GM23248 (cell line): ENCODE data around the gene ACACB. TPM values are rescaled to one million over a fixed set of nuclear protein-coding genes. Genes with fewer than 3 reads are reported as not detected.

ENCODE experiments used
- DNase-seq: peaks from one replicate; pipeline ENCODE4 v3.0.0-alpha.2; 2015
- H2AFZ ChIP-seq: fragments of 200-600 bp; sonication (generic); 2 replicates; pipeline ENCODE4 v1.6.1; 2016; ENCODE audit warnings: antibody characterized with exemption
- H3F3A ChIP-seq: fragments of 200-600 bp; sonication (generic); 2 replicates; pipeline ENCODE4 v1.6.1; 2016; ENCODE audit warnings: mild to moderate bottlenecking, antibody characterized with exemption, mixed run types; ENCODE audit not compliant: insufficient read depth
- H3K27ac ChIP-seq: fragments of 200-600 bp; sonication (generic); 2 replicates; pipeline ENCODE4 v1.5.1; 2016; ENCODE audit warnings: mild to moderate bottlenecking
- H3K27me3 ChIP-seq: fragments of 200-600 bp; sonication (generic); replicated peaks from 2 replicates; pipeline ENCODE4 v1.6.1; 2016; ENCODE audit warnings: mild to moderate bottlenecking; ENCODE audit not compliant: insufficient read depth
- H3K36me3 ChIP-seq: fragments of 200-600 bp; sonication (generic); 2 replicates; pipeline ENCODE4 v1.6.1; 2016; ENCODE audit warnings: low read depth, mild to moderate bottlenecking
- H3K4me1 ChIP-seq: fragments of 200-600 bp; sonication (generic); 2 replicates; pipeline ENCODE4 v1.6.1; 2016; ENCODE audit warnings: mild to moderate bottlenecking; ENCODE audit not compliant: insufficient read depth
- H3K4me2 ChIP-seq: fragments of 200-600 bp; sonication (generic); one replicate; pipeline ENCODE4 v1.6.1; 2016; ENCODE audit warnings: mild to moderate bottlenecking; ENCODE audit not compliant: unreplicated experiment
- H3K4me3 ChIP-seq: fragments of 200-600 bp; sonication (generic); 2 replicates; pipeline ENCODE4 v1.5.1; 2016; ENCODE audit warnings: mild to moderate bottlenecking
- H3K79me2 ChIP-seq: fragments of 200-600 bp; sonication (generic); 2 replicates; pipeline ENCODE4 v1.6.1; 2016; ENCODE audit warnings: mild to moderate bottlenecking; ENCODE audit not compliant: insufficient read depth
- H3K9ac ChIP-seq: fragments of 200-600 bp; sonication (generic); 2 replicates; pipeline ENCODE4 v1.6.1; 2016; ENCODE audit warnings: mild to moderate bottlenecking
- H3K9me2 ChIP-seq: fragments of 200-600 bp; sonication (generic); 2 replicates; pipeline ENCODE4 v1.6.1; 2016; ENCODE audit warnings: mixed run types, mild to moderate bottlenecking, moderate library complexity; ENCODE audit not compliant: insufficient read depth
- H3K9me3 ChIP-seq: fragments of 200-600 bp; sonication (generic); one replicate; pipeline ENCODE4 v1.6.1; 2017; ENCODE audit warnings: low read depth
- H4K20me1 ChIP-seq: fragments of 200-600 bp; sonication (generic); 2 replicates; pipeline ENCODE4 v1.6.0; 2016; ENCODE audit not compliant: insufficient read depth
- EZH2 ChIP-seq: fragments of 200-600 bp; sonication (generic); IDR thresholded peaks from 2 replicates; pipeline ENCODE4 v1.6.1; 2018; ENCODE audit warnings: antibody characterized with exemption, mild to moderate bottlenecking; ENCODE audit not compliant: insufficient read depth, poor library complexity, severe bottlenecking
- EZH2phosphoT487 ChIP-seq: fragments of 200-600 bp; sonication (generic); IDR thresholded peaks from 2 replicates; pipeline ENCODE4 v1.6.1; 2018; ENCODE audit warnings: antibody characterized with exemption, moderate library complexity, mild to moderate bottlenecking, low read depth; ENCODE audit not compliant: insufficient read depth
- WGBS, 2 experiments: methylation state at CpG; one replicate each; pipeline ENCODE4 v1.1.6; 2015 to 2017; ENCODE audit warnings: low lambda C conversion rate in 2 of 2, low coverage in 1 of 2; ENCODE audit errors: missing lambda C conversion rate in 2 of 2; 5-methylcytosine and 5-hydroxymethylcytosine counted together
- in situ Hi-C: fragments of 300-500 bp; cut with MboI; formaldehyde crosslinking; loops from 2 replicates; pipeline ENCODE4 v1.15.0; 2020
- polyA plus RNA-seq: library from polyadenylated mRNA; unstranded; fragments of >200 nt; fragmentation: Nextera tagmentation; extraction: Ambion mirVana; gene quantifications from 2 replicates; pipeline ENCODE4 v1.2.1, GENCODE V29; 2016
- total RNA-seq: library from RNA; depleted of rRNA; stranded (reverse); fragments of >200 nt; shearing (Covaris generic); gene quantifications from 2 replicates; pipeline ENCODE4 v1.2.3, GENCODE V29; 2014

ACACB gene
- total and polyA plus RNA-seq, 2 experiments from 2014 or later = 0.66 to 4.1 TPM

DNA sequence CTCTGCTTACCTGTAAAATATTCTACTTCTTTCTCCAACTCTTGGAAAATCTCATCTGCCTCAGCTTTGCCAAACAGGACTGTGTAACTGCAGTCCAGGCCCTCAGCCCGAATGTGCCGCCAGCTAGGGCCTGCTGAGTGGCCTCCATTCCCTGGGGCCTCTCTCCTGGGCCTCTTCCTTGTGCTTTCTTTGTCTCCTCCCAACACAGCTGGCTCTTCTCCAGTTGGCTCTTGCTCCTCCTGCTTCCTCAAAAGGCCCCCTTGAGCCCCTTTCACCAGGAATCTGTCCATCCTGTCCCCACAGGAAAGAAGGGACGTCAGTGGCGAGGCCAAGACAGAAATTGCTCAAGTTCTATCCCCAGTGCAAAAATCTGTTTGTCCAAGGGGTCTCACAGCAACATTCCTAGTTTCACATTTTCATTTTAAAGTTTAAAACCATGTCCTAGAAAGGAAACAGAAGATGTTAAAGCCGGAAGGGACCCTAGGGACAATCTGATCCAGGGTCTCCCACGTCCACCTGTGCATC, 23.8 kb upstream of the ACACB start:
- Histone ChIP-seq H3K79me2 (peaks cover 19% of the 10 kb centered on the region), H3K9me2 (no peaks in the 10 kb centered on the region), H3K4me2 (peak overlapping the region; percentile 95), H3K36me3 (peaks cover 6% of the 10 kb centered on the region; the same call in 1 of the 2 replicates), H2AFZ (peak overlapping the region; percentile 93), H3K27me3 (no peaks in the 10 kb centered on the region), H3K9me3 (no peaks in the 10 kb centered on the region), H3K4me1 (peaks cover 16% of the 10 kb centered on the region), H3K4me3 (peak overlapping the region; percentile 82), H3K27ac (0 out of 2 replicates have a peak overlapping the region, but pooled peaks have one; percentile 43), H3F3A (no peaks in the 10 kb centered on the region), H3K9ac (peak overlapping the region; percentile 87), H4K20me1 (no peaks in the 10 kb centered on the region)
- no peak for DNase-seq
- in situ Hi-C loops = loop anchor here (10.0 kb wide), 1 partner anchor 528 kb away; the partner anchor contains the start of genes ISCU and SART3
- WGBS, 2 experiments = 51 to 55% methylated on average over 6 of the region's 6 CpGs
- TF ChIP-seq EZH2 = no peak
- no peak for TF ChIP-seq EZH2phosphoT487

GRCh38 chr12:109093022-109093918, 23.1 kb upstream of the ACACB start, which contains the start of gene ALKBH2:
ALKBH2 (minus strand) TSS chr12:109093472; CDS start chr12:109092786, 686 bp downstream.
- Histone ChIP-seq H3K36me3 (no peaks in the 10 kb centered on the region), H3K27me3 (no peaks in the 10 kb centered on the region), H4K20me1 (no peaks in the 10 kb centered on the region), H3K9ac (peak within 1 kb of the TSS; percentile 87), H3K4me2 (peak within 1 kb of the TSS; percentile 95), H3K27ac (peak within 1 kb of the TSS; percentile 43), H3K9me3 (no peaks in the 10 kb centered on the region), H3F3A (no peaks in the 10 kb centered on the region), H3K4me3 (peak within 1 kb of the TSS; percentile 82), H3K4me1 (peaks cover 16% of the 10 kb centered on the region), H2AFZ (peak within 1 kb of the TSS; percentile 93), H3K9me2 (no peaks in the 10 kb centered on the region), H3K79me2 (peaks cover 19% of the 10 kb centered on the region)
- WGBS, 2 experiments = 9 to 11% methylated on average over 36 to 45 of the region's 45 CpGs
- in situ Hi-C loops = loop anchor here (10.0 kb wide), 1 partner anchor 528 kb away; the partner anchor contains the start of genes ISCU and SART3
- TF ChIP-seq EZH2phosphoT487 (no peak), EZH2 (no peak)
- peak; percentile 96 for DNase-seq

DNA sequence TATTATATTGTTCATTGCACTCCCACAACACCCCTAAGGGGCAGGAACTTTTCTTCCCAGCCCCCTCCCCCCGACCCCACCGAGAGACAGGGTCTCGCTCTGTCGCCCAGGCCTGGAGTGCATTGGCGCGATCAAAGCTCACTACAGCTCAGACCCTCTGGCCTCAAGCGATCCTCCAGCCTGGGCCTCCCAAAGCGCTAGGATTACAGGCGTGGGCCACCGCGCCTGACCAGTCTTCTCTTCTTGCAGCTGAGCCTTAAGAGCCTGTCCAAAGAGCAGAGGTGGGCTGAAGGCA, 19.3 kb upstream of the ACACB start:
- no peak for TF ChIP-seq EZH2
- TF ChIP-seq EZH2phosphoT487 = no peak
- no peak for DNase-seq
- 19 to 23% methylated on average over 10 to 11 of the region's 11 CpGs for WGBS, 2 experiments
- in situ Hi-C loops = loop anchor here (10.0 kb wide), 1 partner anchor 532 kb away; the partner anchor contains the start of genes ISCU and SART3
- H3K4me1 ChIP-seq = peaks cover 28% of the 10 kb centered on the region
- peak overlapping the region; percentile 66 for H2AFZ ChIP-seq
- H3K79me2 ChIP-seq = peaks cover 35% of the 10 kb centered on the region
- peak overlapping the region; percentile 66 for H3K9ac ChIP-seq
- H3K4me3 ChIP-seq = peak overlapping the region; percentile 80
- no peaks in the 10 kb centered on the region for H3K9me2 ChIP-seq
- H3K27me3 ChIP-seq = no peaks in the 10 kb centered on the region
- H3K4me2 ChIP-seq = peak overlapping the region; percentile 74
- no peaks in the 10 kb centered on the region for H4K20me1 ChIP-seq
- no peaks in the 10 kb centered on the region for H3K9me3 ChIP-seq
- H3K36me3 ChIP-seq = no peaks in the 10 kb centered on the region
- H3F3A ChIP-seq = peaks cover 17% of the 10 kb centered on the region
- H3K27ac ChIP-seq = no peak overlapping the region

DNA sequence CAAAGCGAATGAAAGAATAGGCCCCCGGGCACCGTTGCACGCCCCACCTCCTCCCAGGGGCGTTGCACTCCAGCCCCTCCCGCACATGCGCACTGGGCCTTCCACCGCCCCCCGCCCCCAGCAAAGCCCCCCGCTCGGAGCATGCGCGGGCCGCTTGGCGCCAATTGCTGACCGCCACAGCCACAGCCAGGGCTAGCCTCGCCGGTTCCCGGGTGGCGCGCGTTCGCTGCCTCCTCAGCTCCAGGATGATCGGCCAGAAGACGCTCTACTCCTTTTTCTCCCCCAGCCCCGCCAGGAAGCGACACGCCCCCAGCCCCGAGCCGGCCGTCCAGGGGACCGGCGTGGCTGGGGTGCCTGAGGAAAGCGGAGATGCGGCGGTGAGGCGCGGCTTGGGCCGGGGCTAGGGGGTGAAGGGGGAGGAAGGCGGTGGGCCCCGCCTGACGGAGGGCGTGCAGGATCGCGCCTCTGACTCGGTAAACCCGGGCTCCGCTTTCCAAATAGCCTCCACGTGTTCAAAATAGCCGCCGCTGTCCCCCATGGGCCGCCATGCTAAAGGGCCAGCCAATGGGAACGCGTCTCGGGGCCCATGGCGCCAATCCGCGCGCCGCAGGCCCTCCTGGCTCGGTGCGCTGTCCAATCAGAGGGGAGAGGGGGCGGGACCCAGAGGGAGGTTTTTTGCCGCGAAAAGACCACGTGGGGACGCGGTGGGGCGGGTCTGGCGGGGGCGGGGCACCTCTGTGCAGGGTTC, 18.8 kb upstream of the ACACB start, which contains the start of gene UNG:
Gene UNG (plus strand): TSS at position 163 of the 748 bp plus-strand sequence. CDS start 83 bp downstream, at position 246.
- Histone ChIP-seq H3K4me1 (peaks cover 28% of the 10 kb centered on the region), H3K9me3 (no peaks in the 10 kb centered on the region), H2AFZ (peak within 1 kb of the TSS; percentile 81), H3K27ac (peak within 1 kb of the TSS; percentile 78), H3K36me3 (no peaks in the 10 kb centered on the region), H4K20me1 (no peaks in the 10 kb centered on the region), H3K9ac (peak within 1 kb of the TSS; percentile 89), H3K27me3 (no peaks in the 10 kb centered on the region), H3F3A (peaks cover 22% of the 10 kb centered on the region), H3K9me2 (no peaks in the 10 kb centered on the region), H3K4me3 (peak within 1 kb of the TSS; percentile 80), H3K79me2 (peaks cover 30% of the 10 kb centered on the region), H3K4me2 (peak within 1 kb of the TSS; percentile 87)
- in situ Hi-C loops = loop anchor here (10.0 kb wide), 1 partner anchor 533 kb away; the partner anchor contains the start of genes ISCU and SART3
- WGBS, 2 experiments = 1 to 2% methylated on average over 29 to 54 of the region's 71 CpGs
- peak; percentile 99 for DNase-seq
- TF ChIP-seq EZH2phosphoT487 (no peak), EZH2 (no peak)
